NCI-H524 treated with DMSO at 0.1 percent for 48 hours (cell line): Measurements from ENCODE around the gene CAMTA1.

ENCODE experiments used
- DNase-seq: peaks from one replicate; lab custom pipeline; 2025; lab: John Stamatoyannopoulos, UW

Gene CAMTA1

DNA sequence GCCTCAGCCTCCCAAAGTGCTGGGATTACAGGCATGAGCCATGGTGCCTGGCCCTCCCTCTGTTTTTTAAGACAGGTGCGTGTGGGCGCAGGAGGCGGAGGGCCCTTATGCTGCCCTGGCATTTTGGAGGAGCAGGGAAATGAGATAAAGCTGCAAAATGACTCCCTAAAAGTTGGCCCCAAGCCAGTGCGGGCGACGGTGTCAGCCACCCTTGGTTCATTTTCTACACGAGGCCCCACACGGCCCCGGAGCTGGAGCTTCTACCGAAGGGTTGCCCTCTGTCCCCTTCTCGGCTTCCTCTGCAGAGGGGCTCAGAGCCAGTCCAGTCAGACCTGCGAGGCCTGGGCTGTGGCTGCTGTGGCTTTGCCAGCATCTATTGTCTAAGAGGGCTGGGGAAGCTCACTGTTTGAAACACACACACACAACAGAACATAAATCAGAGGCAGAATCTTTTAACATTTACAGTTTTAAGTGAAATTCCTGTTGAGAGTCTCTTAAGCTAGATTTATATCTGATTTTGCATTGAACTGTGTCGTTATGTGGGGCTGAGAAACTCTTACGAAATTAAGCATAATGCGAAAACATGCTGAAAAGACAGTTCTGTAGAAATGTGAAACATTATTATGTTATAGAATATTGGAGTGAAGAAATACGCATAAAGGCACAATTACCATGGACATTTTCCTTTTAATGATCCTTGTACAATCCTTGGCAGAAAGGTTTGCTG, 255.9 kb downstream of the CAMTA1 start:
- DNase-seq, result no peak

DNA sequence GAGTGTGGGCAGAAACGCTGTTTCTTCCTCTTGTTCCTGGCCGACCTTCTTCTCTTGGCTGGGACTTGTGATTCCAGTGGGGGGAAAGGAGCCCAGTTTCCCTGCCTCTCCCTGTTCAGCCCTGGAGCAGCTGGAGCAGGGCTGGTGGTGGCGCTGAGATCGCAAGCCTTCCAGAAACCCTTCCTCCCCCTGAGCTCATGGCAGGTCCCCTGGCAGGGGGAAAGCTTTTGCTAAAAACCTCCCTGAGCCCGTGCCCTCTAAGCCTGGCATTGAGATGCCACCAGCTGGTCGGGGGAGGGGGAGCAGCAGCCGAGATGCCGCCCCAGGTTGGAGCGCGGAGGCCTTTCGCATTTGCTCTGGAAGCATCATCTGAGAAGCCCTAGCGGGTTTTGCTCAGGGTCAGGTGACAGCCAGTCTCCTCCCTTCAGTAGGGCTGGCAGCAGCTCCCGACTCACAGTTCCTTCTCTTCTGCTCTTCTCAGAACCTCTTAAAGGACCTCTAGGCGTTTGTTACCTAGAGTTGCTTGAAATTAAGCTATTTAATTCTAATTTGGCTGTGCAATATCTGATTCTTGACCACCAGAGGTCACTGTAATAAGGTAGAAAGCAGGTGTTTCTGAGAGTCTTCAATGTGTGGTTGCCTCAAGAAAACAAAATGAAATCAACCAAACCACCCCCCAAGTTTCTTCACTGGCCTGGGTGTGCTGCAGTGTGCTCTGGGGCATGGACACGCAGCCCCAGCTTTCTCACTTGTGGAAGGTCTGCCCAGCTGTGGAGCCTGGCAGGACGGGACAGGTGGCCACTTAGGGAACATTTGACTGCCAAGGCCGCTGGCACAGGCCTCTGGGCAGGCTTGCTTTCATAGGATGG, 257.3 kb downstream of the CAMTA1 start:
- no peak for DNase-seq

DNA sequence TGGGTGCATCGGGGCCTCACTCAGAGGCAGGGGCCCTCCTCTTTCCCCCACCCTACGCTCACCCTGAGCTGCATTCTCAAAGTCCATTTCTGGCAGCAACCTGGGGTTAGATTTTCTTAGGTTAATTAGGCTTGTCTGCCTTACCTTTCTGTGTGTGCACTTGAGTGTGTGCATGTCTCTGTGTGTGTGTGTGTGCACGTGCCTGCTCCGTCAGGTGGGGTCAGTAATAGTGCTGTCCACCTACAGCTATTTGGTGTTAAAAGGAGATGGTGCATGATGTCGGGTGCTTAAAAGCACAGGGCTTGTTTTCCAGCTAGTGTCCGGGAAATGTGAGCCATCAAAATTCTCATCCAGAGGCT, 257.9 kb downstream of the CAMTA1 start:
- DNase-seq, result no peak

DNA sequence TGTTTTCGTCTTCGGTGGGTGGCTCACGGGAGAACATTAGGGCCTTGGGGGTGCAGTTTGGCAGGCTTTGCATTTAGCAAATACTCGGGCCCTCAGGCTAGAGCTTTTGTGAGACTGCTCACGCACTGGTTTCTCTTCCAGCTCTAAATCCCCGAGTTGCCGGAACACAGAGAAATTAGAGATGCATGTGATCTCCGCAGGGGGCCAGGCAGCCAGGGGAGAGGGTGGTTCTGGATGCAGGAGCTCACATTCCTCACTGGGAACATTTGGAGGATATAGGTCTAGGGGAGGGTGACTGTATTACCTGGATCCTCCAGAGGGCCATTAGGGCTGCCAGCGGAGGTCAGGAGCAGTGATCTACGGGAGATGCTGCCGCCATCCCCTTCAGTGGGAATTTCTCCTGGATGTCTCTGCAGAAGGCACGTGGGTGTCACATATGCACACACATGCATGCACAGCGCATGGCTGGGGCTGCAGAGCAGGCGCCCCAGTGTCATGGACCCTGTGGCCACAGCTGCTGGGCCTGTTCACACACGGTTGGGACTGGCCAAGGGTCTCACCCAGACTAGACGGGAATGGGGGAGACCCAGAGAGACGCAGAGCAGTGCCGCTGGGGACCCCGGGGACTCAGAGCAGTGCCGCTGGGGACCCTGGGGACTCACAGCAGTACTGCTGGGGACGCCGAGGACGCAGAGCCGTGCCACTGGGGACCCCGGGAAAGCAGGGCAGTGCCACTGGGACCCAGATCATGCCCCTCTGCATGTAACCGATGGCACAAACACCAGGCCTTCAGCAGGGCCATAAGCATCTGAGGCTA, 258.7 kb downstream of the CAMTA1 start:
- no peak for DNase-seq

DNA sequence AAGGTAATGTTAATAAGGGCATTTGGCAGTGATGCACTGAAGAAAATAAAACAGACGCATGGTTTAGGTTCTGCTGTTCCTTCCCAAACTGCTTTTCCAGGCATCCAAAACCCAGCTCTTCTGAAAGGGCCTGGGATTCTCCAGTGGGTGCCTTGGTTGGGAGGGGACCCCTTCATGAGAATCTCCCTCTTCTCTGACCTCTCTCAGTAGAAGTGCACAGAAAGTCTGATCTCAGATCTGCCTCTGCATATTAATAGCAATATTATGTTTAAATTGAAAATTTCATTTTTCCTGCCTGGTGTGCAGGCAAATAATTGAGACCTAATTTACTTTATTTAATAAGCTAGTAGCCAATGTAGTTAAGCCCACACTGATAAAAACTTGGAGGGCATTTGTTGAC, 260.6 kb downstream of the CAMTA1 start:
- no peak for DNase-seq

DNA sequence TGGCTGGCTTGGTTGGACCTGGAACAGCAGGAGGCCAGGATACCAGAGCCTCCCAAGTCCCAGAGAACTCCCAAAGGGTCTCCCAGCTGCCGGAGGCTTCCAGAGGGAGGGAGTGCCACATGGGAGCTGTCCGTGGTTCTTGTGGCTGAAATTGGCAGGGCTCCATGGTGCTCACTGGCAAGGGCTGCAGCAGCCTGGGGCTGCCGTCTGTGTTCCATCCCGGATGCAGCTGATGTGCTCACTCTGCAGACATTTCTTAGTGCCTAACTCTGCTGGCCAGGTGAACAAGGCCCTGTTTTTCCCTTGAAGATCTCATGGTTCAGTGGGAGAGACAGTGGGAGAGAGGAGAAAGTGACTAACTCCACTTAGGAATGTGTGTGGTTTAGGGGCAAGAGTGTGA, 261.1 kb downstream of the CAMTA1 start:
- no peak for DNase-seq

DNA sequence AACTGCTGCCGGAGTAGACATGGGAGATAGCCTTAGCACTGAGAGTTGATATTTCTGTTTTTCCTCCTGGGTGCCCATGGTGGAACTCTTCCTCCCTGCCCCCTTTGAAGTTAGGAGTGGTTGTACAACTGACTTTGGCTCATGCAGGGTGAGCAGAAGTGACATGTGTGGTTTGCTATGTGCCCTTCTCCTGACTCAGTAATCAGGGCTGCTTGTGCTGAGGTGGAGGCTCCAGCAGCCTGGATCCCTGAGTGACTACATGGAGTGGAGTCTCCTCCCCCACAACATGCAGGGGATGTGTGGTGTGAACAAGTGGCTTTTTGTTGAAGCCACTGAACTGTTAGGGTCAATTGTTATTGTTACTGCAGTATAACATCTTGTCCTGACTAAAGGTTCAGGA, 261.6 kb downstream of the CAMTA1 start:
- DNase-seq, result no peak

DNA sequence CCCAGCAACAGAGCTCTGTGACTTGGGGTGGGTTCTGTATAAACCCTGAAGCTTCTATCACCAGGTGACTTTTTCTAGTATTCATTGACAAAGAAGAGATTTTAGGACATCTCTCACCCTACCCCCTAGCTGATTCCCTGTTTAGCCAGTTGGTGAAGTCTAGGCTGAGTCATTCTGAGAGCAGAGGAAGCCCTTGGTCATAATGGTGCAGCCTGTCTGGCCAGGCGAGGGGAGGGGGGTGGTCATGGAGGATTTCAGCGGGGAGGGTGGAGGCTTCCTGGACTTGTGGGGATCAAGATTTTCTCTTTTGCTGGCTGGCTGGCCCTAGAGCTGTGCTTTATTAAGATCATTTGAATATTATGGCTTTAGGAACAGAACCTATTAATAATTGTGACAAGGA, 262.6 kb downstream of the CAMTA1 start:
- no peak for DNase-seq

DNA sequence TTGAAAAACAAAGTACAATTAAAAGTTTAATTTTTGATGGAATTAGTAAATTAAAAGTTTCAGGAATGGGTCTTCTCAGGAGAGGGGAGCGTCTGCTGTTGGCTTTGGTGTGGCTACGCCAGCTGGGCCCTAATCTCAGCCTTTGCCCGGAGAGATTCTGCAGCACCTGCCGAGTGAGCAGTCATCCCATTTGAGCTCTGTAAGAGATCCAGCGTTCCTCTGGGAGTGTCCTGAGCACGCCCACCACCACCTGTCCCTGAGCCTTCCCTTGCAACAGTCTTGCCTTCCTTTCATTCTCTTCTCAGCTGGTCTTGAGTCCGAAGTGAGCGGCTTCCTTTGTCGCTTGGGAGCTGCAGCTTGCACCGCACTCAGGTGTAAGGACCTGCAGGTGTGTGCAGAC, 263.1 kb downstream of the CAMTA1 start:
- peak; percentile 71 for DNase-seq

DNA sequence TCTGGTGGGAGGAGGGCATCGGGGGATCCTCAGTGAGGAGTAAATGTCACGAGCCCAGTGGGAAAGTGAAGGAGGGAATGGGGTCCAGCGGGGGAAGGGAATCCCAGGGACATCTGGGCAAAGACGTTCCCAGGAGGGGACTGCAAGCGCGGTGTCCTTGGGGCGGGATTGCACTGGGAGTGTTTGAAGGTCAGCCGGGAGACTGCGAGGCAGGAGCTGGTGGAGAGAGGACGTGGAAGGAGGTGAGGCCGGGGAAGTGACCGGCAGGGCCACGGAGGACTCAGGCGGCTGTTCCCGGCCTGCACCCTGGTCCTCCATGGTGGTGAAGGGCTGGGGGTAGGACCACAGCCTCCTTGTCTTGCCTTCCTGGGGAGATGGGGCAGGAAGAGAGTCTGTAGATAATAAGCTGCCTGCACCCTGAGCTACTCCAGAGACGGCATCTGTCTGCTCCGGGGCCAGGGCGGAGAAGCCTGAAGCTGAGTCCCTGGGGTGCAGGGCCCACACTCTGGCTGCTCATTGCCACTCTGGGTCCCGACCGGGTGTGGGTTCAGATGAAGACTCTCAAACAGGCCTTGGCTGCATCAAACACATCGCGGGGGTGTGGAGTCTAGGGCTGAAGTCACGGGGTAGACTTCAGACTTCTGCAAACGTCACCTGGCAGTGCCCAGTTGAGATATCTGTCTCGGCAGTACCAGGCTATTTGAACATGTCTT, 264.8 kb downstream of the CAMTA1 start:
- no peak for DNase-seq

DNA sequence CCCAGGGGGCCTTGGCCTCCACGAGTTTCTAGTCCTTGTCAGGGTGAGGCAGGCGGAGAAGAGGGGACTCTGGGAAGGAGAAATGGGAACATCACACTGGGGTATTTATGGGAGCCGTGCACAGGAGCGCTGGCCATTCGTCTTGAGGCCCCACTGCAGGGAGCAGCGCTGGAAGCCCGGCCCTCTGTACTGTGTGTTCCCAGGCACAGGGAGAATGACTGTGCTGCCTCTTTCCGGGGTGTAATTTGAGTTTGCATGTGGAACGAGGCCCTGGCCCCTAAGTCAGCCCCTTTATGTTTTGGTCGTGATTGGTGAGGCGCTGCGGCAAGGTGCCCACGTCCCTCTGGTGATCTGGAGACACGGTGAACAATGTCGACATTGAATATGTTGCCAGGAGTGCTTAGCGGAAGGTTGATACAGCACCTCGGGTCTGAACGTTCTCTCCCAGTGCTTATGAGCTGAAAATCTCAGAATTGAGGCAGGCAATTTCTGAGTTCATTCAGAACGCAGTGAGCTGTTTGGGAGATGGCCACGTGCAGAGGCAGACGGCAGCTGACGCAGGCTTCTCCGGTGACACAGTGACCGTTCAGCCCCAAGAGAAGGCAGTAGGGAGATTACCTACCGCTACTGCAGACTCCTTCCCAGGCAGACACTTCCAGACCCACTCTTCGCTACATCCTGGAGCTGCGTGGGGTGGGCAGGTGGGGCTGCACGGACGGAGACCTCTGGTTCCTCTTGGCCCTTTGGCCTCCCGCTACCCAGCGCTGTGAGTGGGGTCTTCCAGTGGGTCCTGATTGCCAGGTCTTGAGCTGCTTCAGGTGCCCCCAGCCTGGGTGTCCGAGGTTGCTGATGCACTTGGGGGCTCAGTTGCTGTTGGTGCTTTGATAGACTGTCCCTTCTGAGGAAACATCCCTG, 265.8 kb downstream of the CAMTA1 start:
- no peak for DNase-seq

DNA sequence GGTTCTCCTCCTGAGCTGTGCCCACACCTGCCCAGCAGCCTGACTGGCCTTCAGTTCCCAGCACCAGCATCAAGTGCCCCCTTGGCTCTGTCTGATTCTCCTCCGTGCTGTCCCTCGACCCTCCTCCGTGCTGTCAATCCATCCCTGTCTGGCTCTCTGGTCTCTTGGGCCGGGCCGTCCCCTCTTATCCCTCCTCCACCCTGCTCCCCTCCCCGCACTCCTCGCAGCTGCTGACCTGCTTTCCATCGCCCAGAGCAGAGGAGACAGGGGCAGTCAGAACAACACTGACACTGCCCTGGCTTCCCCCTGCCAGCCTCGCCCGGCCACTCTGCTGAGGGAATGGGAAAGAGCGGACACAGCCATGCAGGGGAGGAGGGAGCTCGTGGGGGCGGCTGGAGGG, 267.4 kb downstream of the CAMTA1 start:
- no peak for DNase-seq

DNA sequence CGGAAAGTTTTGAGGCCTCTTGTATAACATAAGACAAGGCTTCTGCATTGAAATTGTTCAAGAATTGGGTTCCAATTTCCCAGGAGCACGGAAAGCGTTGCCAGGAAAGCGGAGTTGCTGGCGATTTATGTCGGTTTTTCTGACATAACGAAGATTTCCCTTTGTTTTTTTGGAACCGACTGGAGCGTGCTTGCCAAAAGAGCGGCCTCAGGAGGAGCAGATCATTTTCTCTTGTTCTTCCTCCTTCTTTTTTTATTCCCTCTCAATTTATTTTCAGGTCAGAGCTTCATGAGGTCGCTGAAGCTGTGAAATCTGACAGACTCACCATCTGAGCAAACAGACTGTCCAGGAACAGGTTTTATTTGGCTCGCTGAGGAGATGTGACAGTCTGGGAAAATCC, 275.5 kb downstream of the CAMTA1 start:
- DNase-seq, result no peak

DNA sequence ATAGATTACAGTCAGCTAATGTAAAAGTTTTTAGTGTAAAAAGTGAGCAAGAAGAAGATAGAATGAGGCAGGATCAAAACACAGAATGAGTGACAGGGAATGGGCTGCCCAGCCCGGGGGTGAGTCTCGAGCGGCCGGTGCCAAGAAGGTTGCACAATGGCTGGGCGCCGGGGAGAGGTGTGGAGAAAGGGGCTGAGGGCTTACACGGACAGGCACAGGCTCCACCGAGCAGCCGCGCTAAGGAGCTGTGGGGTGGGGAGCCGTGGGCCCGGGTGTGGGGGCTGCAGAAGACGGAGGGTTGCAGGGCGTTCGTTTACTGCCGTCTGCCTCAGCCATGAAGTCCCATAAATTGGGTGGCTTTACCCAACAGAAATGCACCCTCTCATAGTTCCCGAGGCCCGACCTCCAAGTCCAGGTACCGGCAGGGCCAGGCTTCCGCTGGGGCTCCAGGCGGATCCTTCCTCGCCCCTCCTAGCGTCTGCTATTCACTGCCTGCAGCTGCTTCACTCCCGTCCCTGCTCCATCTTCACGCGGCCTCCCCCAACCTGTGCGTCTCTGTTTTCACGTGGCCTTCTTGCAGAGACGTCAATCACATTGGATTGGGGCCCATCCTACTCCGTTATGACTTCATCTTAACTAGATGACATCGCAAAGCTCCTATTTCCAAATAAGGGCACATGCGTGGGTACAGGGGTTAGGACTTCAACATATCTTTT, 277.2 kb downstream of the CAMTA1 start:
- DNase-seq, result no peak

DNA sequence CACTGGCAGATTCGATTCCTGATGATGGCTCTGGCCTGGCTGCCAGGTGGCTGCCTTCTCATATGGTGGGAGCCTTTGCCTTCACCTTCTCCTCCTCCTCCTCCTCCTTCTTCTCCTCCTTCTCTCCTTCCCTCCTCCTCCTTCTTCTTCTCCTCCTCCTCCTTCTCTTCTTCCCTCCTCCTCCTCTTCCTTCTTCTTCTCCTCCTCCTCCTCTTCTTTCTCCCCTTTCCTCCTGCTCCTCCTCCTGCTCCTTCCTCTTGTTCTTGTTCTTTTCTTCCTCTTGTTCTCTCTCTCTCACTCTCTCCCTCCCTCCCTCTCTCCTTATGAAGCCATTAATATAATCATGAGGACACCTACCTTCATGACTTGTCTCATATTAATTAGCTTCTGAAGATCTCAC, 278.7 kb downstream of the CAMTA1 start:
- no peak for DNase-seq

DNA sequence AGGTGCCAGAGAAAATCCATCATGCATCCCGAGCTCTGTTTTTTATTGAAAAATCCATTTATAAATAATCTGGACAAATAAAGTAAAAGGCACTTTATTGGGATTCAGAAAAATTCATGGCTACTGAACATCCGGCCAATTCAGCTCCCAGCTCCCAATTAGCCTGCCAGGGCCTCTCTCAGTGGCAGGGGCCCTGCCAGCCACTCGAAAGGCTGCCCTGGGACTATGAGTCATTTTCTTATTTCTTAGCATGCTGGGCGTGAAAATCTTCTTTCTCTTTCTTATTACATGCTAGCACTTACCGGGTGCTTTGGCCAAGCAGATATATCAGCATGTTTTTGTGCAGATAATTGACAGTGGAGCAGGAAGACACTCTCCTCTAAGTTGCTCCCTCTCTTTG, 283.3 kb downstream of the CAMTA1 start:
- no peak for DNase-seq

DNA sequence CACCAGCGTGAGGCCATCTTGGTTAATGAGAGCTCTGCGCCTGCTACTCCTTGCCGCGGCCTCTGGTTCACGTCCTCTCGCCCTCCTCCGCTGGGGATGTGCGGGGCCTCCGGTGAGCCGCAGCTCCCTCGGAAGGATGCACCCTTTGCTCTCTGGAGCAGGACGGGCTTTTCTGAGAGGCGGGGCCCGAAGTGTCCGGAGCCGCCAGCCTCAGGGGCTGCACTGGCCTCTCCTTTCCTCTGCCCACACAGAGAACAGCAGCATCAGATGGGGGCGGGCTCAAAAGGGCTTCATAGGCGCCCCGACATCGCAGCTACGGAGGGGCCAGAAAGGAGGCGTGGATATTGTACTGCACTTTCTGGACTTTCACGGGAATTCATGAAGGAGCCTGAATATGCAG, 284.7 kb downstream of the CAMTA1 start:
- DNase-seq, result no peak

DNA sequence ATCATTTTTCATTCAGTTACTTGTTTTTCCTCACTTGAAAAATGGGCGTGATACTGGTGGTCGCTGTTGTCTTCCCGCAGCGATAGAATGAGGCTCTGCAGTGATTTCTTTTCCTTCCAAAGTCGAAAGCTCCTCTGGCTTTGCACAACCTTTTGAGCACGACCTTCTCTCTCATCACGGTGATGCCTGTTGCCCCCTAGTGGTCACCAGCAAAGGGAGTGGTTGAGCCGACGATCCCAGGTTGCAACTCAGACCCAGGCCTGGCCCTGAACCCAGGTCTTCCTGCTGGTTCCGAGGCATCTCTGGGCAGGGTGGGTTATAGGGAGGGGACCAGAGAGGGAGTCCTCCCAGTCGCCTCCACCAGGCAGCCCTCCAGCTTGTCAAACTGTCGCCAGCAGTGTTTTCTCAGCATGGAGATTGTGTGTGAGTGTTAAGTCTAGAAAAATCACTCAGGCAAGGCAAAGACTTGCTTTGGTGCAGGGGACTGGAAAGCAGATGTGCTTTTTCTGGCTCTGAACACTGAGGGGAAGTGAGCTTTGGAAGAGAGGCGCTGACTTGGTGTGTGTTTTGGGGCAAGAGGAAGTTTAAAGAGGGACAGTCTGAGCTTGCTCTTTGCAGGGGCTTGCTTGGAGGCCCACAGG, 285.3 kb downstream of the CAMTA1 start:
- no peak for DNase-seq

DNA sequence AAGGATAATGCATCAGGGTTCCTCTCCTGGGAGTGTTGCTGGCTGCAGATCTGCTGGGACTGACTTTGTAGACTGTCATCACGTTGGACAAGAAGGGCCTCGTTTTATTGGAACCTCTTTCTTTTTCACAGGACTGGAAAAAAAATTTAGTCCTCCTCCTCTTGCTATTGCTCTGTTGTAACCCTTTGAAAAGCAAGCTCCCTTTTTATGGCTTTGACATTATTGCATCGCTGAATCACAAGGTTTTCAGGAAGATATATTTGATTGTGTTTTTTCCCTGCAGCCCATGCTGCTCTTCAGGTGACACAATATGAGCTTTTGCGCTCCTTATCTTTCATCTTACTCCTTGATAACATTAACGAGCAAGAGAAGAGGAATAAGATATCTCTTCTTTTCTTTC, 290.9 kb downstream of the CAMTA1 start:
- no peak for DNase-seq

DNA sequence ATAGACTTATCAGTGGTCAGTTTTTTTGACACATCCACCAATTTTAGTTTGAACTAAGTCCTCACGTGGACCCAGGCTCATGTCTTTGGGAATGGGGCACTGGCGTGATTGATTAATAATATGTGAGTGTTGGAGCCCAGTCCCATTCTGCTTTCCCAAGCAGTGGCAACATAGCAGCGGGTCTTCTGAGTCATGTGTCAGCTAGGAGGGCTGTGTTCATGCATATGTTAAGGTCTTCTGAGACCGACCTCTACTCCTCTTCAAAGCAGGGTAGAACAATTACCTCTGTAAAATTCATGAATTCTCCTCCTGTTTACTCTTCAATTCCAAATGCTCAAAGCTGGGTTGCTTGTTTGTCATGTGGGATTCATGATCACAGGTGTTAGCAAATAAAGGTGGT, 291.3 kb downstream of the CAMTA1 start:
- no peak for DNase-seq
